ENCODE data around the gene POLR1E. TPM values are rescaled to one million over a fixed set of nuclear protein-coding genes. Genes with fewer than 3 reads are reported as not detected.

Gene POLR1E
- total and polyA plus RNA-seq, 5 experiments from 2014 or later = 13.3 to 38.2 (median 21.2) TPM

- Mint-ChIP-seq H3K9me3 (no peaks in the 10 kb centered on the region), H3K4me3 (peak overlapping the region; percentile 91 to 100 (median 94)), H3K36me3 (peaks cover 0 to 38% (median 0%) of the 10 kb centered on the region in 3 donors), H3K27ac (peak overlapping the region; percentile 89 to 98 (median 94)), H3K4me1 (peaks cover 27 to 49% (median 44%) of the 10 kb centered on the region in 4 donors), H3K27me3 (peaks cover 0 to 3% (median under 1%) of the 10 kb centered on the region in 5 donors)
- DNase-seq = no peak
- ATAC-seq = no peak
- POLR2A ChIA-PET = interaction anchor here (0.6 to 4.3 kb wide), 5 partner anchors 21 to 105 kb away, joined by 3 to 56 read pairs (median 5); partner anchors contain the start of genes GRHPR and ZBTB5
Measured at GRCh38 chr9:37486616-37487548, 1.1 kb downstream of the POLR1E start.

- Mint-ChIP-seq H3K36me3 (peaks cover 0 to 85% (median 14%) of the 10 kb centered on the region in 3 donors), H3K9me3 (no peaks in the 10 kb centered on the region), H3K4me3 (no peak overlapping the region), H3K27ac (peak overlapping the region in 1 of 10 donors; percentile 40), H3K4me1 (peaks cover 21 to 32% (median 26%) of the 10 kb centered on the region in 4 donors), H3K27me3 (no peaks in the 10 kb centered on the region)
- POLR2A ChIA-PET = no interaction called here
- DNase-seq = no peak
- ATAC-seq = no peak
Measured at GRCh38 chr9:37491939-37492338, 6.2 kb downstream of the POLR1E start.

GRCh38 chr9:37495571-37495970, 9.8 kb downstream of the POLR1E start:
- POLR2A ChIA-PET = no interaction called here
- Mint-ChIP-seq H3K27me3 (no peaks in the 10 kb centered on the region), H3K9me3 (no peaks in the 10 kb centered on the region), H3K36me3 (peaks cover 0 to 93% (median 19%) of the 10 kb centered on the region in 3 donors), H3K4me1 (peaks cover 3 to 10% (median 8%) of the 10 kb centered on the region in 4 donors), H3K4me3 (no peak overlapping the region), H3K27ac (peak overlapping the region in 6 of 10 donors; percentile 1 to 43 (median 28))
- ATAC-seq (no peak), DNase-seq (no peak)

- Mint-ChIP-seq H3K9me3 (no peaks in the 10 kb centered on the region), H3K27me3 (no peaks in the 10 kb centered on the region), H3K4me1 (peaks cover under 1 to 5% (median 5%) of the 10 kb centered on the region in 4 donors), H3K27ac (peak overlapping the region in 4 of 10 donors; percentile 1 to 43 (median 30)), H3K36me3 (peaks cover 0 to 93% (median 19%) of the 10 kb centered on the region in 3 donors), H3K4me3 (no peak overlapping the region)
- DNase-seq (no peak), ATAC-seq (no peak)
- POLR2A ChIA-PET = no interaction called here
Measured at GRCh38 chr9:37496020-37496419, 10.3 kb downstream of the POLR1E start.

- H3K27ac Mint-ChIP-seq = no peak overlapping the region
- POLR2A ChIA-PET = no interaction called here
Measured at GRCh38 chr9:37497320-37497719, 11.6 kb downstream of the POLR1E start.

GRCh38 chr9:37498457-37498856, 12.7 kb downstream of the POLR1E start:
- no peaks in the 10 kb centered on the region for H3K9me3 Mint-ChIP-seq
- H3K4me1 Mint-ChIP-seq = peaks cover 6 to 11% (median 10%) of the 10 kb centered on the region in 4 donors
- H3K4me3 Mint-ChIP-seq = no peak overlapping the region
- H3K27ac Mint-ChIP-seq = peak overlapping the region in 1 of 10 donors; percentile 11
- ATAC-seq = no peak
- peaks cover 0 to 93% (median 28%) of the 10 kb centered on the region in 3 donors for H3K36me3 Mint-ChIP-seq
- no peaks in the 10 kb centered on the region for H3K27me3 Mint-ChIP-seq
- POLR2A ChIA-PET = no interaction called here
- DNase-seq = no peak

More at GRCh38 chr9:37497320-37497719, 11.6 kb downstream of the POLR1E start:
- Mint-ChIP-seq H3K27me3 (no peaks in the 10 kb centered on the region), H3K9me3 (no peaks in the 10 kb centered on the region), H3K4me1 (peaks cover 0 to 5% (median 4%) of the 10 kb centered on the region in 4 donors), H3K36me3 (peaks cover 0 to 93% (median 24%) of the 10 kb centered on the region in 3 donors), H3K4me3 (no peak overlapping the region)
- ATAC-seq (no peak), DNase-seq (no peak)

GRCh38 chr9:37499297-37499696, 13.5 kb downstream of the POLR1E start:
- Mint-ChIP-seq H3K27me3 (no peaks in the 10 kb centered on the region), H3K36me3 (peaks cover 0 to 93% (median 28%) of the 10 kb centered on the region in 3 donors), H3K9me3 (no peaks in the 10 kb centered on the region), H3K27ac (peak overlapping the region in 1 of 10 donors; percentile 27), H3K4me1 (peaks cover 13 to 19% (median 15%) of the 10 kb centered on the region in 4 donors), H3K4me3 (no peak overlapping the region)
- no peak for ATAC-seq
- POLR2A ChIA-PET = no interaction called here
- no peak for DNase-seq

- Mint-ChIP-seq H3K4me1 (peaks cover 9 to 18% (median 14%) of the 10 kb centered on the region in 4 donors), H3K9me3 (no peaks in the 10 kb centered on the region), H3K36me3 (peaks cover 0 to 90% (median 19%) of the 10 kb centered on the region in 3 donors), H3K27me3 (no peaks in the 10 kb centered on the region), H3K27ac (peak overlapping the region in 8 of 10 donors; percentile 2 to 73 (median 42)), H3K4me3 (no peak overlapping the region)
- POLR2A ChIA-PET = no interaction called here
- ATAC-seq = no peak
- no peak for DNase-seq
Measured at GRCh38 chr9:37501957-37502596, 16.3 kb downstream of the POLR1E start.

- peaks cover 0 to 87% (median 16%) of the 10 kb centered on the region in 3 donors for H3K36me3 Mint-ChIP-seq
- peak in 1 of 10 donors; percentile 10 for DNase-seq
Measured at GRCh38 chr9:37503736-37504135, 18.0 kb downstream of the POLR1E start.

GRCh38 chr9:37504605-37505004, 18.9 kb downstream of the POLR1E start:
- H3K4me3 Mint-ChIP-seq = peak overlapping the region in 1 of 10 donors; percentile 62
- H3K27me3 Mint-ChIP-seq = no peaks in the 10 kb centered on the region
- H3K36me3 Mint-ChIP-seq = peaks cover 0 to 81% (median 14%) of the 10 kb centered on the region in 3 donors
- DNase-seq (no peak), ATAC-seq (no peak)
- POLR2A ChIA-PET = no interaction called here
- no peaks in the 10 kb centered on the region for H3K9me3 Mint-ChIP-seq
- peak overlapping the region in 3 of 10 donors; percentile 21 to 89 (median 60) for H3K27ac Mint-ChIP-seq
- peaks cover 12 to 19% (median 14%) of the 10 kb centered on the region in 4 donors for H3K4me1 Mint-ChIP-seq

More at GRCh38 chr9:37503736-37504135, 18.0 kb downstream of the POLR1E start:
- POLR2A ChIA-PET = no interaction called here
- H3K9me3 Mint-ChIP-seq = no peaks in the 10 kb centered on the region
- H3K27me3 Mint-ChIP-seq = no peaks in the 10 kb centered on the region
- H3K4me3 Mint-ChIP-seq = peak overlapping the region in 2 of 10 donors; percentile 43 to 80
- peak in 1 of 2 donors; percentile 25 for ATAC-seq
- H3K27ac Mint-ChIP-seq = peak overlapping the region in 9 of 10 donors; percentile 0 to 89 (median 66)
- peaks cover 12 to 19% (median 14%) of the 10 kb centered on the region in 4 donors for H3K4me1 Mint-ChIP-seq

GRCh38 chr9:37507566-37508134, 21.9 kb downstream of the POLR1E start:
- ATAC-seq = no peak

GRCh38 chr9:37508135-37508833, 22.5 kb downstream of the POLR1E start:
- Mint-ChIP-seq H3K27ac (peak overlapping the region in 4 of 10 donors; percentile 19 to 78 (median 51)), H3K36me3 (peaks cover 0 to 45% (median under 1%) of the 10 kb centered on the region in 3 donors), H3K4me1 (peaks cover 7 to 18% (median 10%) of the 10 kb centered on the region in 4 donors), H3K27me3 (no peaks in the 10 kb centered on the region), H3K9me3 (no peaks in the 10 kb centered on the region), H3K4me3 (no peak overlapping the region)
- ATAC-seq (no peak), DNase-seq (no peak)
- POLR2A ChIA-PET = no interaction called here

More at GRCh38 chr9:37507566-37508134, 21.9 kb downstream of the POLR1E start:
- no peak overlapping the region for H3K4me3 Mint-ChIP-seq
- H3K27ac Mint-ChIP-seq = peak overlapping the region in 6 of 10 donors; percentile 38 to 89 (median 64)
- POLR2A ChIA-PET = no interaction called here
- no peaks in the 10 kb centered on the region for H3K27me3 Mint-ChIP-seq
- DNase-seq = no peak
- H3K4me1 Mint-ChIP-seq = peaks cover 10 to 23% (median 15%) of the 10 kb centered on the region in 4 donors
- H3K9me3 Mint-ChIP-seq = no peaks in the 10 kb centered on the region
- peaks cover 0 to 51% (median 6%) of the 10 kb centered on the region in 3 donors for H3K36me3 Mint-ChIP-seq
